ENCODE results near the gene ASIC5. TPM values are rescaled to one million over a fixed set of nuclear protein-coding genes. Genes with fewer than 3 reads are reported as not detected.

Gene ASIC5
- total RNA-seq, 1 donor = not detected

GRCh38 chr4:155818639-155819038 lies 47.4 kb downstream of the ASIC5 start:
- H4K20me1 ChIP-seq (ENCODE audit: insufficient read depth, low read length) = no peaks in the 10 kb centered on the region
- no peak overlapping the region for H3K4me3 ChIP-seq (ENCODE audit: insufficient read depth, low read length)
- H3K9me3 ChIP-seq (ENCODE audit: low read depth, low read length) = no peaks in the 10 kb centered on the region
- H2AFZ ChIP-seq (ENCODE audit: low read length) = no peak overlapping the region
- H3K4me2 ChIP-seq (ENCODE audit: insufficient read depth, low read length) = no peak overlapping the region
- no peak for DNase-seq (ENCODE audit: insufficient read length, low spot score, missing footprints)
- H3K79me2 ChIP-seq (ENCODE audit: insufficient read depth, low read length) = no peaks in the 10 kb centered on the region
- no peaks in the 10 kb centered on the region for H3K27me3 ChIP-seq (ENCODE audit: insufficient read depth, low read length)
- no peaks in the 10 kb centered on the region for H3K36me3 ChIP-seq (ENCODE audit: insufficient read depth, low read length)
- no peak overlapping the region for H3K27ac ChIP-seq (ENCODE audit: low read depth, low read length)
- TF ChIP-seq CTCF (IDR thresholded peaks at IDR 0.05; ENCODE audit: extremely low read depth, low read depth, low read length) = no peak
- H3K4me1 ChIP-seq (ENCODE audit: insufficient read depth, low read length) = peaks cover 9% of the 10 kb centered on the region

DNA sequence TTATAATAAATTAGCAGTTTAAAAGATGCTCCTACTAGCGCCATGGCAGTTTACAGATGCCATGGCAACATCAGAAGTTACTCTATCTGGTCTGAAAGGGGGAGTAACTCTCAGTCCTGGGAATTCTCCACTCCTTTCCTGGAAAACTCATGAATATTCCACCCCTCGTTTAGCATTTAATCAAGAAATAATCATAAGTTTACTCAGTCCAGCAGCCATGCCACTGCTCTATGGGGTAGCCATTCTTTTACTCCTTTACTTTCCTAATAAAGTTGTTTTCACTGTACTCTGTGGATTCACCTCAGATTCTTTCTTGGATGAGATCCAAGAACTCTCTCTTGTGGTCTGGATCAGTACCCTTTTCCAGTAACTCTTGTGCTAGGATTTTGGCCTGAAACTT lies 55.0 kb downstream of the ASIC5 start:
- Histone ChIP-seq H3K9me3 (ENCODE audit: low read depth, low read length) (no peaks in the 10 kb centered on the region), H3K27ac (ENCODE audit: low read depth, low read length) (no peak overlapping the region), H3K36me3 (ENCODE audit: insufficient read depth, low read length) (no peaks in the 10 kb centered on the region), H3K4me1 (ENCODE audit: insufficient read depth, low read length) (no peaks in the 10 kb centered on the region), H3K4me3 (ENCODE audit: insufficient read depth, low read length) (no peak overlapping the region), H2AFZ (ENCODE audit: low read length) (peak overlapping the region; percentile 1), H3K27me3 (ENCODE audit: insufficient read depth, low read length) (no peaks in the 10 kb centered on the region), H3K79me2 (ENCODE audit: insufficient read depth, low read length) (no peaks in the 10 kb centered on the region), H4K20me1 (ENCODE audit: insufficient read depth, low read length) (no peaks in the 10 kb centered on the region), H3K4me2 (ENCODE audit: insufficient read depth, low read length) (no peak overlapping the region)
- no peak for TF ChIP-seq CTCF (IDR thresholded peaks at IDR 0.05; ENCODE audit: extremely low read depth, low read depth, low read length)
- DNase-seq (ENCODE audit: insufficient read length, low spot score, missing footprints) = no peak

DNA sequence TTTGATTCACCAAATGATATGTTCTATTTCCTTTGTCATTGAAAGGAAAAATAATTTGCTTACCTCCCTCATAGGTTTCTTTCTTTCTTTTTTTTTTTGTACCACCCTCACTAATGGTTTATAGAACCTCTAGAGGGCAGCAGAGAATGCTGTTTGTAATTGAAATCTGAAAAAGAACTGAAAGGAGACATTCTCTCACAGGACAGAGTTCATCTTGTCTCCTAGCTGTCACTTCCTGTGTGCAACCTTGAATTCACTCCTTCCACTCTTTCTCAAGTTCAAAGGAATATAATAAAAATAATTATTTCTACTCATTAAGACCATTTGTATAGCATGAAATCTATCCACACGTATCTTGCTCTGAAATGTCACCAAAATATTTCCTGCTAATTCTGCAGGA lies 56.2 kb downstream of the ASIC5 start:
- peak overlapping the region; percentile 49 for H2AFZ ChIP-seq (ENCODE audit: low read length)
- H3K79me2 ChIP-seq (ENCODE audit: insufficient read depth, low read length) = no peaks in the 10 kb centered on the region
- no peak overlapping the region for H3K4me2 ChIP-seq (ENCODE audit: insufficient read depth, low read length)
- peak; percentile 70 for TF ChIP-seq CTCF (IDR thresholded peaks at IDR 0.05; ENCODE audit: extremely low read depth, low read depth, low read length)
- H4K20me1 ChIP-seq (ENCODE audit: insufficient read depth, low read length) = no peaks in the 10 kb centered on the region
- no peaks in the 10 kb centered on the region for H3K9me3 ChIP-seq (ENCODE audit: low read depth, low read length)
- H3K27me3 ChIP-seq (ENCODE audit: insufficient read depth, low read length) = no peaks in the 10 kb centered on the region
- no peak overlapping the region for H3K4me3 ChIP-seq (ENCODE audit: insufficient read depth, low read length)
- peaks cover 10% of the 10 kb centered on the region for H3K4me1 ChIP-seq (ENCODE audit: insufficient read depth, low read length)
- no peak overlapping the region for H3K27ac ChIP-seq (ENCODE audit: low read depth, low read length)
- DNase-seq (ENCODE audit: insufficient read length, low spot score, missing footprints) = peak; percentile 38
- H3K36me3 ChIP-seq (ENCODE audit: insufficient read depth, low read length) = no peaks in the 10 kb centered on the region

- H3K4me2 ChIP-seq (ENCODE audit: insufficient read depth, low read length) = no peak overlapping the region
- no peaks in the 10 kb centered on the region for H4K20me1 ChIP-seq (ENCODE audit: insufficient read depth, low read length)
- H3K4me3 ChIP-seq (ENCODE audit: insufficient read depth, low read length) = no peak overlapping the region
- H2AFZ ChIP-seq (ENCODE audit: low read length) = no peak overlapping the region
- no peaks in the 10 kb centered on the region for H3K9me3 ChIP-seq (ENCODE audit: low read depth, low read length)
- H3K79me2 ChIP-seq (ENCODE audit: insufficient read depth, low read length) = no peaks in the 10 kb centered on the region
- H3K36me3 ChIP-seq (ENCODE audit: insufficient read depth, low read length) = no peaks in the 10 kb centered on the region
- H3K27me3 ChIP-seq (ENCODE audit: insufficient read depth, low read length) = no peaks in the 10 kb centered on the region
- H3K27ac ChIP-seq (ENCODE audit: low read depth, low read length) = no peak overlapping the region
- no peak for TF ChIP-seq CTCF (IDR thresholded peaks at IDR 0.05; ENCODE audit: extremely low read depth, low read depth, low read length)
- peaks cover 12% of the 10 kb centered on the region for H3K4me1 ChIP-seq (ENCODE audit: insufficient read depth, low read length)
- DNase-seq (ENCODE audit: insufficient read length, low spot score, missing footprints) = no peak
These were observed 59.1 kb downstream of the ASIC5 start for GRCh38 chr4:155807021-155807420.

Data from osteoblast (primary cell).